ENCODE measurements around the gene CHAT.

GRCh38 chr10:49620841-49621378 is 7.1 kb downstream of the CHAT start:
- TF ChIP-seq, protein P1, sequence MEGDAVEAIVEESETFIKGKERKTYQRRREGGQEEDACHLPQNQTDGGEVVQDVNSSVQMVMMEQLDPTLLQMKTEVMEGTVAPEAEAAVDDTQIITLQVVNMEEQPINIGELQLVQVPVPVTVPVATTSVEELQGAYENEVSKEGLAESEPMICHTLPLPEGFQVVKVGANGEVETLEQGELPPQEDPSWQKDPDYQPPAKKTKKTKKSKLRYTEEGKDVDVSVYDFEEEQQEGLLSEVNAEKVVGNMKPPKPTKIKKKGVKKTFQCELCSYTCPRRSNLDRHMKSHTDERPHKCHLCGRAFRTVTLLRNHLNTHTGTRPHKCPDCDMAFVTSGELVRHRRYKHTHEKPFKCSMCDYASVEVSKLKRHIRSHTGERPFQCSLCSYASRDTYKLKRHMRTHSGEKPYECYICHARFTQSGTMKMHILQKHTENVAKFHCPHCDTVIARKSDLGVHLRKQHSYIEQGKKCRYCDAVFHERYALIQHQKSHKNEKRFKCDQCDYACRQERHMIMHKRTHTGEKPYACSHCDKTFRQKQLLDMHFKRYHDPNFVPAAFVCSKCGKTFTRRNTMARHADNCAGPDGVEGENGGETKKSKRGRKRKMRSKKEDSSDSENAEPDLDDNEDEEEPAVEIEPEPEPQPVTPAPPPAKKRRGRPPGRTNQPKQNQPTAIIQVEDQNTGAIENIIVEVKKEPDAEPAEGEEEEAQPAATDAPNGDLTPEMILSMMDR (IDR thresholded peaks at IDR 0.05): no peak
- no peak for TF ChIP-seq POLR2A (IDR thresholded peaks at IDR 0.05)

Data from adrenal gland (tissue), 5 donors.